Urothelium cell line (cell line): ENCODE data around the gene MCUB.
"Not testable (repeated sequence)": the region's sequence is repeated elsewhere in the genome, so short reads cannot be mapped to it uniquely, and the experiment has no call there.

Source experiments
- DNase-seq: peaks from one replicate; pipeline ENCODE4 v3.0.0; 2011; ENCODE audit warnings: low spot score, mixed read lengths
- FAIRE-seq: peaks from 2 replicates; lab custom pipeline; 2011; peaks lifted over from hg19 to GRCh38; lab: Jason Lieb, UNC

MCUB gene

GRCh38 chr4:109576462-109576861, 16.4 kb downstream of the MCUB start:
- FAIRE-seq (no peak), DNase-seq (no peak)

GRCh38 chr4:109578846-109579245, 18.8 kb downstream of the MCUB start:
- DNase-seq: no peak
- no peak for FAIRE-seq

- not testable (repeated sequence) for DNase-seq, FAIRE-seq
Measured at GRCh38 chr4:109579997-109580396, 20.0 kb downstream of the MCUB start.

- no peak for FAIRE-seq
- no peak for DNase-seq
Measured at GRCh38 chr4:109588176-109588575, 28.1 kb downstream of the MCUB start.

GRCh38 chr4:109589119-109589518, 29.1 kb downstream of the MCUB start:
- DNase-seq: no peak

GRCh38 chr4:109589605-109590004, 29.6 kb downstream of the MCUB start:
- no peak for DNase-seq
- no peak for FAIRE-seq

More at GRCh38 chr4:109589119-109589518, 29.1 kb downstream of the MCUB start:
- no peak for FAIRE-seq

GRCh38 chr4:109590905-109591304, 30.9 kb downstream of the MCUB start:
- DNase-seq: no peak
- no peak for FAIRE-seq

- FAIRE-seq (no peak), DNase-seq (no peak)
Measured at GRCh38 chr4:109592367-109592766, 32.3 kb downstream of the MCUB start.

GRCh38 chr4:109595123-109595522, 35.1 kb downstream of the MCUB start:
- FAIRE-seq, DNase-seq: not testable (repeated sequence)

GRCh38 chr4:109596420-109597085, 36.5 kb downstream of the MCUB start:
- FAIRE-seq: peak; percentile 30

GRCh38 chr4:109599046-109599652, 39.1 kb downstream of the MCUB start:
- no peak for FAIRE-seq
- DNase-seq: no peak

More at GRCh38 chr4:109596420-109597085, 36.5 kb downstream of the MCUB start:
- not testable (repeated sequence) for DNase-seq

- no peak for DNase-seq
Measured at GRCh38 chr4:109600431-109600830, 40.4 kb downstream of the MCUB start.

GRCh38 chr4:109601336-109601735, 41.3 kb downstream of the MCUB start:
- FAIRE-seq (no peak), DNase-seq (no peak)

More at GRCh38 chr4:109600431-109600830, 40.4 kb downstream of the MCUB start:
- FAIRE-seq: no peak

GRCh38 chr4:109607976-109608375, 47.9 kb downstream of the MCUB start:
- FAIRE-seq (no peak), DNase-seq (no peak)

- no peak for FAIRE-seq
- no peak for DNase-seq
Measured at GRCh38 chr4:109608879-109609278, 48.8 kb downstream of the MCUB start.

GRCh38 chr4:109609431-109609830, 49.4 kb downstream of the MCUB start:
- FAIRE-seq (no peak), DNase-seq (no peak)

GRCh38 chr4:109610489-109610888, 50.4 kb downstream of the MCUB start:
- DNase-seq: no peak
- FAIRE-seq: no peak

GRCh38 chr4:109611045-109611646, 51.1 kb downstream of the MCUB start:
- FAIRE-seq (no peak), DNase-seq (no peak)

- FAIRE-seq: no peak
- DNase-seq: no peak
Measured at GRCh38 chr4:109614015-109614414, 54.0 kb downstream of the MCUB start.

GRCh38 chr4:109614466-109614865, 54.4 kb downstream of the MCUB start:
- no peak for FAIRE-seq
- no peak for DNase-seq

GRCh38 chr4:109615742-109616141, 55.7 kb downstream of the MCUB start:
- DNase-seq (no peak), FAIRE-seq (no peak)

GRCh38 chr4:109616243-109616642, 56.2 kb downstream of the MCUB start:
- no peak for DNase-seq
- FAIRE-seq: no peak
